IMR-90 (cell line): ENCODE data around the gene CXCL3. TPM values are rescaled to one million over a fixed set of nuclear protein-coding genes. Genes with fewer than 3 reads are reported as not detected.

Source experiments
- ATAC-seq: fragments of 200-7000 bp; cut with Tn5 transposase; 2 replicates; pipeline ENCODE4 v1.9.1; 2020; ENCODE audit warnings: low read depth, mild to moderate bottlenecking, moderate library complexity
- BruUV-seq: library from RNA; stranded (reverse); fragments of 400-500 nt; replicated peaks from 2 replicates; lab custom pipeline; 2021; lab: Mats Ljungman, UMichigan
- CTCF ChIA-PET: fragments of 300-600 bp; formaldehyde crosslinking; extraction: SDS; loops from one replicate; lab custom pipeline; 2021; ENCODE audit warnings: antibody characterized with exemption; lab: Yijun Ruan, JAX
- POLR2A ChIA-PET: fragments of 300-600 bp; sonication (Branson Sonifier 250); formaldehyde crosslinking; loops from one replicate; lab custom pipeline; 2022; ENCODE audit warnings: antibody characterized with exemption; ENCODE audit not compliant: unreplicated experiment; lab: Charles Lee
- DNase-seq: peaks from one replicate; pipeline ENCODE4 v3.0.0; 2013
- H2AFZ ChIP-seq: replicated peaks from 2 replicates; pipeline ENCODE3; 2013; ENCODE audit warnings: low read length, mild to moderate bottlenecking; ENCODE audit not compliant: poor library complexity
- H2AK5ac ChIP-seq: 2 replicates; pipeline ENCODE4 v1.6.1; 2013; ENCODE audit warnings: low read depth, low read length, inconsistent platforms
- H2AK9ac ChIP-seq: replicated peaks from 2 replicates; pipeline ENCODE3; 2013; ENCODE audit warnings: mild to moderate bottlenecking, low read depth, low read length, moderate library complexity; ENCODE audit not compliant: poor library complexity
- H2BK120ac ChIP-seq: 2 replicates; pipeline ENCODE4 v1.6.1; 2013; ENCODE audit warnings: low read depth, low read length, inconsistent platforms
- H2BK15ac ChIP-seq: 3 replicates; pipeline ENCODE4 v1.6.1; 2013; ENCODE audit warnings: low read depth, low read length, inconsistent platforms
- H2BK20ac ChIP-seq: 2 replicates; pipeline ENCODE4 v1.6.1; 2013; ENCODE audit warnings: low read depth, mild to moderate bottlenecking, inconsistent platforms, low read length, moderate library complexity
- H2BK5ac ChIP-seq: 2 replicates; pipeline ENCODE4 v1.6.1; 2013; ENCODE audit warnings: mild to moderate bottlenecking, low read depth, low read length, inconsistent platforms; ENCODE audit not compliant: poor library complexity, severe bottlenecking
- H3K14ac ChIP-seq: replicated peaks from 2 replicates; pipeline ENCODE4 v1.6.1; 2013; ENCODE audit warnings: low read depth, low read length, inconsistent platforms
- H3K18ac ChIP-seq: 2 replicates; pipeline ENCODE4 v1.6.1; 2013; ENCODE audit warnings: low read depth, low read length, control low read depth
- H3K23ac ChIP-seq: 2 replicates; pipeline ENCODE4 v1.6.1; 2013; ENCODE audit warnings: low read depth, low read length, inconsistent platforms
- H3K27ac ChIP-seq: 2 replicates; pipeline ENCODE4 v1.5.1; 2013; ENCODE audit warnings: mild to moderate bottlenecking, control low read depth, low read length; ENCODE audit not compliant: insufficient read depth
- H3K27me3 ChIP-seq: 2 replicates; pipeline ENCODE4 v1.6.1; 2013; ENCODE audit warnings: low read length; ENCODE audit not compliant: control insufficient read depth, insufficient read depth
- H3K36me3 ChIP-seq: 2 replicates; pipeline ENCODE4 v1.6.1; 2013; ENCODE audit warnings: low read length, mixed read lengths; ENCODE audit not compliant: control insufficient read depth, insufficient read depth
- H3K4ac ChIP-seq: 2 replicates; pipeline ENCODE4 v1.6.1; 2013; ENCODE audit warnings: low read depth, low read length, inconsistent platforms
- H3K4me1 ChIP-seq: 2 replicates; pipeline ENCODE4 v1.6.1; 2013; ENCODE audit warnings: low read length, mixed read lengths; ENCODE audit not compliant: control insufficient read depth, insufficient read depth
- H3K4me2 ChIP-seq: 2 replicates; pipeline ENCODE4 v1.6.1; 2013; ENCODE audit warnings: low read depth, mild to moderate bottlenecking, control low read depth, low read length, moderate library complexity
- H3K4me3 ChIP-seq: 2 replicates; pipeline ENCODE4 v1.5.1; 2013; ENCODE audit warnings: low read depth, mild to moderate bottlenecking, control low read depth, low read length, moderate library complexity; ENCODE audit not compliant: insufficient read depth
- H3K56ac ChIP-seq: 2 replicates; pipeline ENCODE4 v1.6.1; 2013; ENCODE audit warnings: low read length, inconsistent platforms; ENCODE audit not compliant: insufficient read depth; ENCODE audit errors: extremely low read depth
- H3K79me1 ChIP-seq, 2 experiments: 2 replicates each; pipeline ENCODE4 v1.6.1; 2013; ENCODE audit warnings: low read length in 2 of 2, inconsistent platforms in 1 of 2, low read depth in 1 of 2
- H3K9ac ChIP-seq: 2 replicates; pipeline ENCODE4 v1.6.1; 2013; ENCODE audit warnings: low read depth, low read length, control low read depth
- H3K9me1 ChIP-seq: 2 replicates; pipeline ENCODE4 v1.6.1; 2013; ENCODE audit warnings: low read length, inconsistent platforms; ENCODE audit not compliant: insufficient read depth
- H3K9me3 ChIP-seq: 2 replicates; pipeline ENCODE4 v1.6.1; 2013; ENCODE audit warnings: low read length; ENCODE audit not compliant: control insufficient read depth, insufficient read depth
- H4K20me1 ChIP-seq: 2 replicates; pipeline ENCODE4 v1.6.1; 2013; ENCODE audit warnings: low read length, inconsistent platforms; ENCODE audit not compliant: insufficient read depth
- H4K5ac ChIP-seq: 2 replicates; pipeline ENCODE4 v1.6.1; 2013; ENCODE audit warnings: mild to moderate bottlenecking, low read depth, low read length, control low read depth
- H4K8ac ChIP-seq, 2 experiments: 2 replicates each; pipeline ENCODE4 v1.6.1; 2013; ENCODE audit warnings: low read depth in 2 of 2, low read length in 2 of 2, control low read depth in 1 of 2, inconsistent platforms in 1 of 2
- H4K91ac ChIP-seq: 2 replicates; pipeline ENCODE4 v1.6.1; 2013; ENCODE audit warnings: low read depth, low read length, inconsistent platforms; ENCODE audit not compliant: insufficient read depth
- FOS ChIP-seq: fragments of 150-350 bp; IDR thresholded peaks from 2 replicates; pipeline ENCODE4 v1.6.1; 2016; ENCODE audit warnings: low read depth, low read length
- RFX5 ChIP-seq: IDR thresholded peaks from 2 replicates; pipeline ENCODE4 v1.8.0; 2012; ENCODE audit warnings: low read depth, mild to moderate bottlenecking, low read length, moderate library complexity
- WGBS, 2 experiments: methylation state at CpG; one replicate each; pipeline versions ENCODE4 v1.1.5 to v1.1.7; 2013; ENCODE audit warnings: missing lambda C conversion rate in 2 of 2; ENCODE audit not compliant: insufficient read length in 1 of 2; ENCODE audit errors: extremely low coverage in 2 of 2; 5-methylcytosine and 5-hydroxymethylcytosine counted together
- dilution Hi-C: fragments of 300-500 bp; cut with HindIII; formaldehyde crosslinking; loops from one replicate; pipeline ENCODE4 v1.14.3; 2018; ENCODE audit warnings: low sequenced_read_pairs; ENCODE audit not compliant: unreplicated experiment
- in situ Hi-C: fragments of 300-500 bp; cut with MboI; formaldehyde crosslinking; loops from 3 replicates; pipeline ENCODE4 v1.14.3; 2019; ENCODE audit warnings: low sequenced_read_pairs, inconsistent platforms, mixed read lengths
- intact Hi-C: fragments of 100-400 bp; cut with micrococcal nuclease; formaldehyde crosslinking; loops from 2 replicates; pipeline ENCODE4 v1.10.0; 2022
- polyA plus RNA-seq, 3 experiments: library from polyadenylated mRNA; depleted of rRNA; stranded (reverse); fragments of >200 nt; gene quantifications; 2 replicates each; pipeline ENCODE4 v1.2.3, GENCODE V29; 2012; ENCODE audit warnings: low replicate concordance in 1 of 3
- total RNA-seq: library from RNA; depleted of rRNA; stranded (reverse); fragments of >200 nt; gene quantifications from 2 replicates; pipeline ENCODE4 v1.2.3, GENCODE V29; 2012

Gene CXCL3
- total and polyA plus RNA-seq, 2 of the 4 experiments (the other 2 are of a cell fraction): 0.18 to 0.74 TPM

DNA sequence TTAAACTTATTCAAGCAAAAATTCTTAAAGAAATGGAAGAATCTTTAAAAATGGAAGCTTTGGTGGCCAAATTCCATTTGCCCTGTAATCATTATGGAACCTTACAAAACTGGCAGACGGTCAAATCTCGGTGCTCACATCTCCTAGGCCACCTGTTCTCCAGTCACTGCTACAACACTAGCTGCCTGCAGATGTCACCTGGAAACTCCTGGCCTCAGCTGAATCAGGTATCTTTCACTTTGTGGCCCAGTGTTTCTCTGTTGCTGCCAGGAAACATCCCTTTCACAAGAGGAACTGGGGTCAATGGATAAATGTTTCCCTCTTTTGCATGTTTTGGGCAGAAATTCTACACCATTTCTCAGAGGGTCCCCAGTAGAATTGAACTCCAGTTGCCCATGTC is 4.2 kb upstream of the CXCL3 start:
- Histone ChIP-seq H2AK5ac (no peak overlapping the region), H2BK15ac (no peak overlapping the region), H4K8ac (no peak overlapping the region), H3K79me1 (no peaks in the 10 kb centered on the region), H2AFZ (no peak overlapping the region), H3K27me3 (no peaks in the 10 kb centered on the region), H3K4me1 (peaks cover 2% of the 10 kb centered on the region), H3K23ac (no peak overlapping the region), H2AK9ac (no peak overlapping the region), H3K4ac (no peak overlapping the region), H3K27ac (no peak overlapping the region), H2BK5ac (no peak overlapping the region), H3K56ac (no peak overlapping the region), H3K4me3 (no peak overlapping the region), H3K9me1 (no peaks in the 10 kb centered on the region), H3K9me3 (peaks cover 2% of the 10 kb centered on the region; the same call in 1 of the 2 replicates), H3K18ac (no peak overlapping the region), H2BK120ac (no peak overlapping the region), H3K36me3 (no peaks in the 10 kb centered on the region), H4K20me1 (no peaks in the 10 kb centered on the region), H3K9ac (no peak overlapping the region), H3K14ac (no peak overlapping the region), H3K4me2 (no peak overlapping the region), H2BK20ac (no peak overlapping the region), H4K91ac (no peak overlapping the region), H4K5ac (no peak overlapping the region)
- intact Hi-C loops: no loop called here
- CTCF ChIA-PET: interaction anchor here (0.6 kb wide), 1 partner anchor 202 kb away, joined by 3 read pairs; no protein-coding TSS in a partner anchor
- dilution Hi-C loops: no loop called here
- ATAC-seq (no peak), DNase-seq (no peak)
- no peak for TF ChIP-seq FOS
- no peak for TF ChIP-seq RFX5
- no CpG with 5 or more reads among the region's 2 CpGs for WGBS, 2 experiments
- BruUV-seq: no TSS peak
- in situ Hi-C loops: no loop called here
- POLR2A ChIA-PET: no interaction called here
